GM12878 (cell line): ENCODE results near the gene VEZF1. TPM values are rescaled to one million over a fixed set of nuclear protein-coding genes. Genes with fewer than 3 reads are reported as not detected.

ENCODE experiments used
- ATAC-seq: fragments of 200-7000 bp; cut with Tn5 transposase; 3 replicates; pipeline ENCODE4 v1.9.1; 2020; ENCODE audit warnings: mild to moderate bottlenecking, moderate library complexity
- BruUV-seq: library from RNA; stranded (reverse); fragments of 400-500 nt; replicated peaks from 2 replicates; lab custom pipeline; 2021; lab: Mats Ljungman, UMichigan
- CTCF ChIA-PET: fragments of 300-600 bp; sonication (Branson Sonifier 250); formaldehyde crosslinking; extraction: SDS; loops from one replicate; lab custom pipeline; 2021; ENCODE audit warnings: inconsistent platforms; lab: Yijun Ruan, JAX
- POLR2A ChIA-PET: fragments of 350-600 bp; formaldehyde crosslinking; extraction: SDS; loops from one replicate; lab custom pipeline; 2021; ENCODE audit warnings: inconsistent platforms; lab: Charles Lee
- RAD21 ChIA-PET: fragments of 300-600 bp; sonication (Branson Sonifier 250); formaldehyde crosslinking; loops from one replicate; lab custom pipeline; 2023; ENCODE audit warnings: antibody characterized with exemption; ENCODE audit not compliant: unreplicated experiment; lab: Charles Lee
- SMC1A ChIA-PET: fragments of 300-600 bp; sonication (Branson Sonifier 250); formaldehyde crosslinking; loops from one replicate; lab custom pipeline; 2023; ENCODE audit not compliant: unreplicated experiment, uncharacterized antibody; lab: Charles Lee
- DNase-seq: peaks from one replicate; pipeline ENCODE4 v3.0.0-alpha.2; 2011; ENCODE audit warnings: low read depth, low spot score
- FAIRE-seq: peaks from 3 replicates; lab custom pipeline; 2011; peaks lifted over from hg19 to GRCh38; lab: Jason Lieb, UNC
- H2AFZ ChIP-seq: 2 replicates; pipeline ENCODE4 v1.6.0; 2011; ENCODE audit warnings: low read depth, low read length, control low read depth; ENCODE audit not compliant: control insufficient read depth
- H3K27ac ChIP-seq: 2 replicates; pipeline ENCODE4 v1.5.1; 2011; ENCODE audit warnings: control low read depth; ENCODE audit not compliant: control insufficient read depth, insufficient read depth
- H3K27me3 ChIP-seq, 2 experiments: replicated peaks in 1 of 2; 2 replicates each; pipeline versions ENCODE4 v1.6.0 to v1.6.1; 2011; ENCODE audit warnings: low read length in 1 of 2; ENCODE audit not compliant: control insufficient read depth in 2 of 2, insufficient read depth in 2 of 2
- H3K36me3 ChIP-seq, 2 experiments: 2 replicates each; pipeline ENCODE4 v1.5.1; 2011; ENCODE audit warnings: low read length in 1 of 2; ENCODE audit not compliant: control insufficient read depth in 2 of 2, insufficient read depth in 2 of 2
- H3K4me1 ChIP-seq: 2 replicates; pipeline ENCODE4 v1.6.1; 2011; ENCODE audit warnings: mild to moderate bottlenecking, low read length, moderate library complexity, mixed read lengths; ENCODE audit not compliant: control insufficient read depth, insufficient read depth
- H3K4me2 ChIP-seq: 2 replicates; pipeline ENCODE4 v1.6.0; 2011; ENCODE audit warnings: control low read depth; ENCODE audit not compliant: control insufficient read depth, insufficient read depth
- H3K4me3 ChIP-seq: fragments of 200-600 bp; sonication (generic); 2 replicates; pipeline ENCODE4 v1.5.1; 2016
- H3K79me2 ChIP-seq: 2 replicates; pipeline ENCODE4 v1.6.0; 2011; ENCODE audit warnings: low read length; ENCODE audit not compliant: control insufficient read depth, insufficient read depth
- H3K9ac ChIP-seq: 2 replicates; pipeline ENCODE4 v1.8.0; 2011; ENCODE audit warnings: low read length, control low read depth, mixed read lengths; ENCODE audit not compliant: control insufficient read depth, insufficient read depth
- H3K9me3 ChIP-seq: replicated peaks from 3 replicates; pipeline ENCODE4 v1.5.1; 2011; ENCODE audit warnings: mild to moderate bottlenecking, low read length; ENCODE audit not compliant: control insufficient read depth, insufficient read depth
- H4K20me1 ChIP-seq: 2 replicates; pipeline ENCODE4 v1.6.0; 2011; ENCODE audit not compliant: control insufficient read depth, insufficient read depth
- CBFB ChIP-seq: IDR thresholded peaks from 2 replicates; pipeline ENCODE4 v1.6.1; 2016; ENCODE audit warnings: antibody characterized with exemption, low read depth
- EGR1 ChIP-seq, 2 experiments: IDR thresholded peaks; 1 replicate in 1 of 2; 2 replicates in 1 of 2; pipeline ENCODE4 v1.6.1; 2011 to 2012; ENCODE audit warnings: low read depth in 2 of 2, low read length in 2 of 2, borderline replicate concordance in 1 of 2, mild to moderate bottlenecking in 1 of 2, moderate library complexity in 1 of 2
- FOS ChIP-seq: IDR thresholded peaks from 3 replicates; pipeline ENCODE4 v1.6.1; 2011; ENCODE audit warnings: borderline replicate concordance; ENCODE audit not compliant: insufficient read length; ENCODE audit errors: extremely low read depth
- FOXK2 ChIP-seq: fragments of 450-650 bp; IDR thresholded peaks from 2 replicates; pipeline ENCODE4 v1.6.1; 2017; ENCODE audit warnings: mild to moderate bottlenecking, moderate library complexity
- GABPA ChIP-seq: IDR thresholded peaks from 2 replicates; pipeline ENCODE4 v1.6.1; 2014; ENCODE audit warnings: antibody characterized with exemption, low read depth, mild to moderate bottlenecking, inconsistent platforms
- MEF2A ChIP-seq: IDR thresholded peaks from 2 replicates; pipeline ENCODE4 v1.6.1; 2011; ENCODE audit warnings: low read depth, mild to moderate bottlenecking, low read length, moderate library complexity; ENCODE audit not compliant: insufficient read depth
- NFYA ChIP-seq: IDR thresholded peaks from 2 replicates; pipeline ENCODE4 v1.6.1; 2011; ENCODE audit warnings: low read depth, mild to moderate bottlenecking, low read length, improper control_type of control experiment, borderline replicate concordance
- NR2F1 ChIP-seq: fragments of 450-650 bp; conservative IDR thresholded peaks from 2 replicates; pipeline ENCODE4 v1.6.1; 2017; ENCODE audit warnings: mild to moderate bottlenecking
- PAX5 ChIP-seq: IDR thresholded peaks from 2 replicates; pipeline ENCODE4 v1.6.1; 2011; ENCODE audit warnings: low read depth, low read length, borderline replicate concordance
- RAD21 ChIP-seq: IDR thresholded peaks from 2 replicates; pipeline ENCODE4 v1.6.1; 2011; ENCODE audit warnings: mild to moderate bottlenecking, low read depth, low read length, moderate library complexity; ENCODE audit not compliant: insufficient read depth
- RAD51 ChIP-seq: fragments of 450-650 bp; IDR thresholded peaks from 2 replicates; pipeline ENCODE4 v1.6.1; 2016; ENCODE audit warnings: moderate library complexity, mild to moderate bottlenecking, inconsistent platforms
- RBBP5 ChIP-seq: fragments of 200-600 bp; sonication (generic); conservative IDR thresholded peaks from 2 replicates; pipeline ENCODE4 v1.6.1; 2016
- SMARCA5 ChIP-seq: fragments of 450-650 bp; IDR thresholded peaks from 2 replicates; pipeline ENCODE4 v1.6.1; 2017; ENCODE audit warnings: mild to moderate bottlenecking
- SPI1 ChIP-seq: IDR thresholded peaks from 2 replicates; pipeline ENCODE4 v1.6.1; 2011; ENCODE audit warnings: low read depth, mild to moderate bottlenecking, low read length, moderate library complexity, borderline replicate concordance; ENCODE audit not compliant: insufficient read depth
- SREBF1 ChIP-seq: IDR thresholded peaks from 2 replicates; pipeline ENCODE4 v1.6.1; 2012; ENCODE audit warnings: mild to moderate bottlenecking, low read length
- TCF7 ChIP-seq: IDR thresholded peaks from 2 replicates; pipeline ENCODE4 v1.6.1; 2014; ENCODE audit warnings: antibody characterized with exemption, borderline replicate concordance
- ZNF384 ChIP-seq: IDR thresholded peaks from 2 replicates; pipeline ENCODE4 v1.6.1; 2012; ENCODE audit warnings: low read depth, mild to moderate bottlenecking, low read length, improper control_type of control experiment, borderline replicate concordance
- WGBS: methylation state at CpG from one replicate; pipeline ENCODE4 v1.1.6; 2016; ENCODE audit warnings: low lambda C conversion rate; ENCODE audit not compliant: insufficient replicate concordance, insufficient coverage; ENCODE audit errors: missing lambda C conversion rate; 5-methylcytosine and 5-hydroxymethylcytosine counted together
- in situ Hi-C: fragments of 300-500 bp; cut with MboI; formaldehyde crosslinking; loops from 9 replicates; pipeline ENCODE4 v1.14.3; 2018; ENCODE audit warnings: mixed read lengths
- intact Hi-C: fragments of 100-400 bp; cut with micrococcal nuclease; formaldehyde crosslinking; loops from one replicate; pipeline ENCODE4 v1.14.2; 2022; ENCODE audit not compliant: unreplicated experiment
- polyA plus RNA-seq, 11 experiments: library from polyadenylated mRNA; depleted of rRNA in 4 of 11; unstranded in 6 of 11; stranded (reverse) in 5 of 11; fragments of >200 nt; fragmentation: Nextera tagmentation in 4 of 11; fragmentation: Illumina TruSeq in 1 of 11; extraction: Ambion mirVana in 4 of 11; extraction: Trizol in 1 of 11; gene quantifications; 1 replicate in 1 of 11; 2 replicates in 10 of 11; pipeline versions ENCODE4 v1.2.1 to v1.2.3, GENCODE V29; 2011 to 2016; ENCODE audit warnings: inconsistent platforms in 2 of 11, missing spikeins in 2 of 11, low read depth in 1 of 11
- total RNA-seq, 4 experiments: library from RNA; depleted of rRNA in 3 of 4; stranded (reverse); fragments of >200 nt in 3 of 4; fragmentation: Illumina TruSeq in 1 of 4; extraction: Trizol in 1 of 4; gene quantifications; 2 replicates each; pipeline versions ENCODE4 v1.2.1 to v1.2.3, GENCODE V29; 2013 to 2021
- TF ChIP-seq, protein P1 (sequence below): IDR thresholded peaks from 2 replicates; pipeline ENCODE4 v1.6.1; 2012; ENCODE audit warnings: low read depth, low read length, improper control_type of control experiment
- TF ChIP-seq, protein P2 (sequence below): fragments of 150-350 bp; IDR thresholded peaks from 2 replicates; pipeline ENCODE4 v1.6.1; 2016; ENCODE audit warnings: low read depth, low read length

VEZF1 gene
- total and polyA plus RNA-seq, 10 of the 15 experiments (the other 5 are each of a cell fraction or from before 2014, with no cell fraction given) = 9.5 to 28.2 (median 20.3) TPM

DNA sequence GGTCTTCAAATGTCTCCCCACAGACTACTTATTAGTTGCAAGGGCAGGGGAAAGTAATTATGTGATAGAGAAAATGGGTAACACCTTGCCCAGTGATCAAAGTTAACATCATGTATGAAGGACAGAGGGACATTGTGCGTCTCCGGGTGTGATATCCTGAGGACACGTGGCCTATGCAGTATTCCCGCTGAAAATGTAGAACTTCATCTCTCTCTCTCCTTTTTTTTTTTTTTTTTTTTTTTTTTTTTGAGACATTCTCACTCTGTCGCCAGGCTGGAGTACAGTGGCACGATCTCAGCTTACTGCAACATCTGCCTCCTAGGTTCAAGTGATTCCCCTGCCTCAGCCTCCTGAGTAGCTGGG is 24.9 kb downstream of the VEZF1 start (continued):
- TF ChIP-seq SPI1 = no peak

DNA sequence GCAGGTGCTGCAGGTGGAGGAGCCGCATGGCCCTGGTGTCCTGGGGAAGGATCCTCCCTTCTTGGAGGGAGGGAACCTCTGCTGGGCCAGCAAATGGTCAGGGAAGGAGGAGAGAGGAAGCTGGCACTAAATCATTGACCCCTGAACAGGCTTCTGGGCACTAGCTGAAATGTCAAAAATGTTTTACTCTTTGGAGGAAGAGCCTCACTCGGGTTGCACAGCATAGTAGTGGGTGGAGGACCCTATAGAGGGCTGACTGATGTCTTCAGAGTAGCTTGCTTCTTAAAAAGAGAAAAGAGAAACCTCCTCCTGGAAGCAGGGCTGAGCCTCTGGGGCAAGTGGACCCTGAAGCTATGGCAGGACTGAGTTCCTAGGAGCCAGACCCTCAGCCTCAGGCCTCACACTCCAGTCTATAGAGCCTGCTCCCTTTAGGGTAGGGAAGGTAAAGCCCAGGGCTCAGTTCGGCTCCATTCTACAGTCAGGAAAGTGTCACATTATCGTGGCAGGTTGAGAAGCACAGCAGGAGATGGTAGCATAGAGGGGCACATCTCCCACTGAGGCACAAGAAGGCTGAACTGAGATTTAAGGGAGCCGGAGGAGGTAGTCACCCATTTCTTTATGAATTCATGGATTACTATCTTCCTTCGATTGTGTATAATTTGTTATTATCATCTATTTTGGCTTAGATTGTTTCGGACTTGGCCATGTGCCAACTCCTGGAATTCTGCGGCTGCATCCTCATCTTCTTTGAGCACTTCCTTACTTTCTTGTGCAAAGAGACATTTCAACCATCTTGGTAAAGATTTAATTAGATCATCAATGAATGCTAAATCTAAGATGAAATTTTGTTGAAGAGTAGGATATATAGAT is 25.5 kb downstream of the VEZF1 start:
- ChIA-PET SMC1A (interaction anchor here (1.0 to 1.3 kb wide), 2 partner anchors 16 to 24 kb away, joined by 3 read pairs; no protein-coding TSS in a partner anchor), CTCF (interaction anchor here (0.6 to 1.4 kb wide), 3 partner anchors 24 to 850 kb away, joined by 3 read pairs; no protein-coding TSS in a partner anchor), POLR2A (interaction anchor here (0.9 kb wide), 1 partner anchor 10 kb away, joined by 3 read pairs; no protein-coding TSS in a partner anchor), RAD21 (interaction anchor here (1.0 kb wide), 1 partner anchor 10 kb away, joined by 3 read pairs; no protein-coding TSS in a partner anchor)
- H3K36me3 ChIP-seq = no peaks in the 10 kb centered on the region
- in situ Hi-C loops (no loop called here), intact Hi-C loops (no loop called here)
- H3K9me3 ChIP-seq = no peaks in the 10 kb centered on the region
- H3K9ac ChIP-seq = no peak overlapping the region
- H2AFZ ChIP-seq = no peak overlapping the region
- 0 out of 2 replicates have a peak, but pooled peaks cover 2% of the 10 kb centered on the region for H4K20me1 ChIP-seq
- FAIRE-seq = no peak
- H3K4me2 ChIP-seq = no peak overlapping the region
- no peak for ATAC-seq
- WGBS = 47% methylated on average over 8 of the region's 8 CpGs
- no peak overlapping the region for H3K27ac ChIP-seq
- no peaks in the 10 kb centered on the region for H3K79me2 ChIP-seq
- no peaks in the 10 kb centered on the region for H3K4me1 ChIP-seq
- no peak overlapping the region for H3K4me3 ChIP-seq
- no peak for DNase-seq
- no TSS peak for BruUV-seq
- no peaks in the 10 kb centered on the region; a peak in 2 of 4 replicates for H3K27me3 ChIP-seq
- no peak for TF ChIP-seq FOS
- no peak for TF ChIP-seq CBFB
- TF ChIP-seq GABPA = no peak
- no peak for TF ChIP-seq FOXK2
- TF ChIP-seq EGR1 (IDR thresholded peaks at IDR 0.05; ENCODE audit: borderline replicate concordance in 1 of 2, low read depth in 2 of 2, low read length in 2 of 2) = no peak
- no peak for TF ChIP-seq RAD21
- no peak for TF ChIP-seq SREBF1
- no peak for TF ChIP-seq RAD51
- TF ChIP-seq NFYA = no peak
- TF ChIP-seq TCF7 = no peak
- TF ChIP-seq RBBP5 = no peak
- TF ChIP-seq, protein P1, sequence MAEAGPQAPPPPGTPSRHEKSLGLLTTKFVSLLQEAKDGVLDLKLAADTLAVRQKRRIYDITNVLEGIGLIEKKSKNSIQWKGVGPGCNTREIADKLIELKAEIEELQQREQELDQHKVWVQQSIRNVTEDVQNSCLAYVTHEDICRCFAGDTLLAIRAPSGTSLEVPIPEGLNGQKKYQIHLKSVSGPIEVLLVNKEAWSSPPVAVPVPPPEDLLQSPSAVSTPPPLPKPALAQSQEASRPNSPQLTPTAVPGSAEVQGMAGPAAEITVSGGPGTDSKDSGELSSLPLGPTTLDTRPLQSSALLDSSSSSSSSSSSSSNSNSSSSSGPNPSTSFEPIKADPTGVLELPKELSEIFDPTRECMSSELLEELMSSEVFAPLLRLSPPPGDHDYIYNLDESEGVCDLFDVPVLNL = no peak
- TF ChIP-seq PAX5 = no peak
- no peak for TF ChIP-seq MEF2A
- no peak for TF ChIP-seq ZNF384
- no peak for TF ChIP-seq NR2F1
- no peak for TF ChIP-seq SMARCA5
- TF ChIP-seq, protein P2, sequence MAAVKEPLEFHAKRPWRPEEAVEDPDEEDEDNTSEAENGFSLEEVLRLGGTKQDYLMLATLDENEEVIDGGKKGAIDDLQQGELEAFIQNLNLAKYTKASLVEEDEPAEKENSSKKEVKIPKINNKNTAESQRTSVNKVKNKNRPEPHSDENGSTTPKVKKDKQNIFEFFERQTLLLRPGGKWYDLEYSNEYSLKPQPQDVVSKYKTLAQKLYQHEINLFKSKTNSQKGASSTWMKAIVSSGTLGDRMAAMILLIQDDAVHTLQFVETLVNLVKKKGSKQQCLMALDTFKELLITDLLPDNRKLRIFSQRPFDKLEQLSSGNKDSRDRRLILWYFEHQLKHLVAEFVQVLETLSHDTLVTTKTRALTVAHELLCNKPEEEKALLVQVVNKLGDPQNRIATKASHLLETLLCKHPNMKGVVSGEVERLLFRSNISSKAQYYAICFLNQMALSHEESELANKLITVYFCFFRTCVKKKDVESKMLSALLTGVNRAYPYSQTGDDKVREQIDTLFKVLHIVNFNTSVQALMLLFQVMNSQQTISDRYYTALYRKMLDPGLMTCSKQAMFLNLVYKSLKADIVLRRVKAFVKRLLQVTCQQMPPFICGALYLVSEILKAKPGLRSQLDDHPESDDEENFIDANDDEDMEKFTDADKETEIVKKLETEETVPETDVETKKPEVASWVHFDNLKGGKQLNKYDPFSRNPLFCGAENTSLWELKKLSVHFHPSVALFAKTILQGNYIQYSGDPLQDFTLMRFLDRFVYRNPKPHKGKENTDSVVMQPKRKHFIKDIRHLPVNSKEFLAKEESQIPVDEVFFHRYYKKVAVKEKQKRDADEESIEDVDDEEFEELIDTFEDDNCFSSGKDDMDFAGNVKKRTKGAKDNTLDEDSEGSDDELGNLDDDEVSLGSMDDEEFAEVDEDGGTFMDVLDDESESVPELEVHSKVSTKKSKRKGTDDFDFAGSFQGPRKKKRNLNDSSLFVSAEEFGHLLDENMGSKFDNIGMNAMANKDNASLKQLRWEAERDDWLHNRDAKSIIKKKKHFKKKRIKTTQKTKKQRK = no peak
